ENCODE measurements around the gene COLEC12. TPM values are rescaled to one million over a fixed set of nuclear protein-coding genes. Genes with fewer than 3 reads are reported as not detected.

Gene COLEC12
- total RNA-seq, 1 experiment from 2014 or later: not detected

GRCh38 chr18:505483-506122, 5.1 kb upstream of the COLEC12 start:
- no peak overlapping the region for H3K9ac ChIP-seq (ENCODE audit: low read length)
- H3K36me3 ChIP-seq (ENCODE audit: control insufficient read depth in 1 of 2, insufficient read depth in 2 of 2, low read length in 2 of 2): no peaks in the 10 kb centered on the region
- no peak overlapping the region for H3K4me2 ChIP-seq (ENCODE audit: low read length)
- H3K27me3 ChIP-seq (ENCODE audit: insufficient read depth, low read length): peaks cover 13% of the 10 kb centered on the region; the same call in 1 of the 2 replicates
- no peaks in the 10 kb centered on the region for H4K20me1 ChIP-seq (ENCODE audit: insufficient read depth)
- no peak overlapping the region for H3K27ac ChIP-seq (ENCODE audit: low read depth, low read length)
- no peaks in the 10 kb centered on the region for H3K9me3 ChIP-seq (ENCODE audit: control insufficient read depth in 1 of 2, insufficient read depth in 1 of 2, low read depth in 1 of 2, low read length in 2 of 2)
- ATAC-seq (no peak), DNase-seq (ENCODE audit: low read depth, low spot score) (no peak)
- ChIA-PET RAD21 (ENCODE audit: low non-redundant PET in 1 of 2, low total read pairs in 2 of 2, uncharacterized antibody in 2 of 2, unreplicated experiment in 2 of 2) (no interaction called here), POLR2A (no interaction called here), CTCF (no interaction called here)
- H3K4me1 ChIP-seq (ENCODE audit: control insufficient read depth in 1 of 2, insufficient read depth in 2 of 2, low read length in 2 of 2): no peaks in the 10 kb centered on the region
- H2AFZ ChIP-seq (ENCODE audit: low read depth, low read length, poor library complexity, severe bottlenecking): no peak overlapping the region
- TF ChIP-seq ZFX (IDR thresholded peaks at IDR 0.05): no peak
- TF ChIP-seq CBX3 (IDR thresholded peaks at IDR 0.05; ENCODE audit: low read depth): no peak
- no peak for TF ChIP-seq MAX (IDR thresholded peaks at IDR 0.05)
- no peak for TF ChIP-seq EGR1 (IDR thresholded peaks at IDR 0.05; ENCODE audit: low read depth)
- TF ChIP-seq SP1 (IDR thresholded peaks at IDR 0.05; ENCODE audit: low read depth): no peak
- TF ChIP-seq EZH2phosphoT487 (IDR thresholded peaks at IDR 0.05; ENCODE audit: borderline replicate concordance): no peak
- TF ChIP-seq SIN3A (IDR thresholded peaks at IDR 0.05; ENCODE audit: low read depth): no peak
- TF ChIP-seq POLR2A (IDR thresholded peaks at IDR 0.05; ENCODE audit: borderline replicate concordance, extremely low read depth, insufficient read depth, insufficient read length): no peak
- no peak for TF ChIP-seq ZBTB33 (IDR thresholded peaks at IDR 0.05; ENCODE audit: extremely low read depth, insufficient replicate concordance, low read length)
- TF ChIP-seq ATF3 (IDR thresholded peaks at IDR 0.05): no peak
- no peak for TF ChIP-seq SRF (IDR thresholded peaks at IDR 0.05; ENCODE audit: low read depth)
- no peak overlapping the region for H3K4me3 ChIP-seq (replicated peaks in 1 of 2; ENCODE audit: low read depth in 1 of 2, low read length in 2 of 2)
- H3K9me2 ChIP-seq (ENCODE audit: insufficient read depth): no peaks in the 10 kb centered on the region
- intact Hi-C loops (cut with micrococcal nuclease): no loop called here
- no peaks in the 10 kb centered on the region for H3K79me2 ChIP-seq (ENCODE audit: insufficient read depth, low read length)
- no TSS peak for BruUV-seq (replicated peaks)

Data from HCT116 (cell line).